Glomerular visceral epithelial cell (primary cell): Measurements from ENCODE around the gene ALKAL2.
"Not testable (repeated sequence)": the region's sequence is repeated elsewhere in the genome, so short reads cannot be mapped to it uniquely, and the experiment has no call there.

ENCODE experiments used
- DNase-seq: peaks from one replicate; pipeline ENCODE4 v3.0.0-alpha.2; 2016; ENCODE audit errors: extremely low spot score

ALKAL2 gene

GRCh38 chr2:287911-288757 is at the start of gene ALKAL2:
ALKAL2 (minus strand) TSS chr2:288091; CDS start chr2:287835, 256 bp downstream.
- no peak for DNase-seq

GRCh38 chr2:336949-337348 is 49.1 kb upstream of the ALKAL2 start:
- DNase-seq, result not testable (repeated sequence)

- DNase-seq, result no peak
Observed at GRCh38 chr2:336360-336759, 48.5 kb upstream of the ALKAL2 start.

- no peak for DNase-seq
Observed at GRCh38 chr2:332592-332991, 44.7 kb upstream of the ALKAL2 start.

- no peak for DNase-seq
Observed at GRCh38 chr2:328761-329160, 40.9 kb upstream of the ALKAL2 start.

- DNase-seq, result no peak
Observed at GRCh38 chr2:323035-323434, 35.1 kb upstream of the ALKAL2 start.

GRCh38 chr2:322326-322725 is 34.4 kb upstream of the ALKAL2 start:
- no peak for DNase-seq

- DNase-seq, result no peak
Observed at GRCh38 chr2:320561-320960, 32.7 kb upstream of the ALKAL2 start.

- no peak for DNase-seq
Observed at GRCh38 chr2:319059-319600, 31.2 kb upstream of the ALKAL2 start.

GRCh38 chr2:317501-318424 is 29.9 kb upstream of the ALKAL2 start:
- peak; percentile 1 for DNase-seq

GRCh38 chr2:316381-316780 is 28.5 kb upstream of the ALKAL2 start:
- no peak for DNase-seq

GRCh38 chr2:315925-316324 is 28.0 kb upstream of the ALKAL2 start:
- not testable (repeated sequence) for DNase-seq

- DNase-seq, result no peak
Observed at GRCh38 chr2:314561-315336, 26.9 kb upstream of the ALKAL2 start.

GRCh38 chr2:313991-314390 is 26.1 kb upstream of the ALKAL2 start:
- no peak for DNase-seq

- DNase-seq, result no peak
Observed at GRCh38 chr2:310994-311393, 23.1 kb upstream of the ALKAL2 start.

GRCh38 chr2:309954-310510 is 22.1 kb upstream of the ALKAL2 start:
- no peak for DNase-seq

- no peak for DNase-seq
Observed at GRCh38 chr2:309148-309953, 21.5 kb upstream of the ALKAL2 start.

GRCh38 chr2:305366-305765 is 17.5 kb upstream of the ALKAL2 start:
- DNase-seq, result no peak

- no peak for DNase-seq
Observed at GRCh38 chr2:296354-296753, 8.5 kb upstream of the ALKAL2 start.

- DNase-seq, result no peak
Observed at GRCh38 chr2:295090-295489, 7.2 kb upstream of the ALKAL2 start.
